ENCODE measurements around the gene BEGAIN.

DNA sequence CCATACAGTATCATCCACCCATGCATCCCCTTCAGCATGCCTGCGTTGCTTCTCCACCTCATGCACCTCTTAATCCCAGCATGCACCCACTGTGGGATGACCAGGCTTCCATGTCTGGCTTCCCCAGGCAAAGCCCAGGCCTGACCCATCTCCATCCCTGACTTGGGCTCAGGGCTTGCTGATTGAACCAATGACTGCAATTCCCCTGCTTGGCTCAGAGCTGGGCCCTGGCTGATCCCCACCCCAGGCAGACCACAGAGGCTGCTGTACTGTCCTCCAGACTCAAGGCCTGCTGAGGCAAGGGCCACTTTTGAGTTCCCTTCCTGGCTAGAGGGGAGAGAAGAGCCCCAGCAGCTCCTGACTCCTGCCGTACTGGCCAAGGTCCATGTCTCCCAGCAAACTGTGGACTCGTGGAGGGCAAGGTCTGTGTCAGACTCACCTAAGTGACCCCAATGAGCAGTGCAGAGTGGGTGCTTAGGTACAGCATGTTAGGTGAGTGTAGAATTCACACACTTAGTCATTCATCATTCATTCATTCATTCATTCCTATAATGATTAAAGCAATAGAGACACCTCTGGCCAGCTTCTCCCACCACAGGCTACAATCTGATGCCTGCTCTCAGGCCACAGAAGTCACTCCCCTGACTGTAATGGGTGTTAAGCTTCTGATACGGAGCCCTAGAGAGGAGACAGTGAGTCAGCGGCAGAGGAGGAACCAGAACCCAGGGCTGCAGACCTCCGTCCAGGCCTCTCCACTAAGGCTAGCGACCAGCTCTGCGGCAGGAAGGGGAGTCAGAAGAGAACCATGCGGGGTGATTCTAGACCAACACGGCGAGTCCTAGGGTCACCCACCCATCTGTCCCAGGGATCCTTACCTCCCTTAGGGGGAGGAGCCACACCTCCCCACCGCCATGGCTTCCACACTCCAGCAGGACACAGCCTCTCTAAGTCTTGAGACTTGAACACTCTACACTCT is 2.9 kb downstream of the BEGAIN start:
- TF ChIP-seq, protein P1, sequence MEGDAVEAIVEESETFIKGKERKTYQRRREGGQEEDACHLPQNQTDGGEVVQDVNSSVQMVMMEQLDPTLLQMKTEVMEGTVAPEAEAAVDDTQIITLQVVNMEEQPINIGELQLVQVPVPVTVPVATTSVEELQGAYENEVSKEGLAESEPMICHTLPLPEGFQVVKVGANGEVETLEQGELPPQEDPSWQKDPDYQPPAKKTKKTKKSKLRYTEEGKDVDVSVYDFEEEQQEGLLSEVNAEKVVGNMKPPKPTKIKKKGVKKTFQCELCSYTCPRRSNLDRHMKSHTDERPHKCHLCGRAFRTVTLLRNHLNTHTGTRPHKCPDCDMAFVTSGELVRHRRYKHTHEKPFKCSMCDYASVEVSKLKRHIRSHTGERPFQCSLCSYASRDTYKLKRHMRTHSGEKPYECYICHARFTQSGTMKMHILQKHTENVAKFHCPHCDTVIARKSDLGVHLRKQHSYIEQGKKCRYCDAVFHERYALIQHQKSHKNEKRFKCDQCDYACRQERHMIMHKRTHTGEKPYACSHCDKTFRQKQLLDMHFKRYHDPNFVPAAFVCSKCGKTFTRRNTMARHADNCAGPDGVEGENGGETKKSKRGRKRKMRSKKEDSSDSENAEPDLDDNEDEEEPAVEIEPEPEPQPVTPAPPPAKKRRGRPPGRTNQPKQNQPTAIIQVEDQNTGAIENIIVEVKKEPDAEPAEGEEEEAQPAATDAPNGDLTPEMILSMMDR (conservative IDR thresholded peaks at IDR 0.05 in 1 of 2, IDR thresholded peaks at IDR 0.05 in 1 of 2; ENCODE audit: low read depth in 1 of 2, low read length in 2 of 2): no peak
- TF ChIP-seq EZH2 (IDR thresholded peaks at IDR 0.05; ENCODE audit: low read length, missing control alignments): no peak
